COLO668 (cell line): ENCODE measurements around the gene FBXL5.
"Not testable (repeated sequence)": the region's sequence is repeated elsewhere in the genome, so short reads cannot be mapped to it uniquely, and the experiment has no call there.

Source experiments
- DNase-seq: peaks from one replicate; lab custom pipeline; 2025; ENCODE audit not compliant: unreplicated experiment; lab: John Stamatoyannopoulos, UW

FBXL5 gene

GRCh38 chr4:15652841-15653240 is 2.3 kb downstream of the FBXL5 start:
- no peak for DNase-seq

GRCh38 chr4:15652191-15652590 is 3.0 kb downstream of the FBXL5 start:
- no peak for DNase-seq

- no peak for DNase-seq
Measured at GRCh38 chr4:15651676-15652075, 3.5 kb downstream of the FBXL5 start.

GRCh38 chr4:15649914-15650545 is 5.1 kb downstream of the FBXL5 start:
- DNase-seq: peak; percentile 19

- no peak for DNase-seq
Measured at GRCh38 chr4:15648600-15648999, 6.6 kb downstream of the FBXL5 start.

- no peak for DNase-seq
Measured at GRCh38 chr4:15638418-15638817, 16.7 kb downstream of the FBXL5 start.

GRCh38 chr4:15636818-15637217 is 18.3 kb downstream of the FBXL5 start:
- no peak for DNase-seq

GRCh38 chr4:15617407-15617806 is 37.8 kb downstream of the FBXL5 start:
- not testable (repeated sequence) for DNase-seq

GRCh38 chr4:15614891-15615290 is 40.3 kb downstream of the FBXL5 start:
- not testable (repeated sequence) for DNase-seq

- DNase-seq: no peak
Measured at GRCh38 chr4:15612136-15612535, 43.0 kb downstream of the FBXL5 start.

- DNase-seq: no peak
Measured at GRCh38 chr4:15610855-15611254, 44.3 kb downstream of the FBXL5 start.

- DNase-seq: no peak
Measured at GRCh38 chr4:15605537-15605936, 49.6 kb downstream of the FBXL5 start.

GRCh38 chr4:15601862-15602261 is 53.3 kb downstream of the FBXL5 start:
- no peak for DNase-seq

- DNase-seq: no peak
Measured at GRCh38 chr4:15600176-15600575, 55.0 kb downstream of the FBXL5 start.

- DNase-seq: no peak
Measured at GRCh38 chr4:15598644-15599043, 56.5 kb downstream of the FBXL5 start.

- DNase-seq: no peak
Measured at GRCh38 chr4:15592799-15593198, 62.4 kb downstream of the FBXL5 start.

- no peak for DNase-seq
Measured at GRCh38 chr4:15587649-15588048, 67.5 kb downstream of the FBXL5 start.

- no peak for DNase-seq
Measured at GRCh38 chr4:15586066-15586465, 69.1 kb downstream of the FBXL5 start.

- no peak for DNase-seq
Measured at GRCh38 chr4:15585331-15585730, 69.8 kb downstream of the FBXL5 start.

- DNase-seq: no peak
Measured at GRCh38 chr4:15584785-15585184, 70.4 kb downstream of the FBXL5 start.

- DNase-seq: no peak
Measured at GRCh38 chr4:15577508-15577907, 77.6 kb downstream of the FBXL5 start.

- no peak for DNase-seq
Measured at GRCh38 chr4:15575966-15576365, 79.2 kb downstream of the FBXL5 start.

GRCh38 chr4:15569746-15570145 is 85.4 kb downstream of the FBXL5 start:
- DNase-seq: no peak
